ENCODE measurements around the gene DLX6. TPM values are rescaled to one million over a fixed set of nuclear protein-coding genes. Genes with fewer than 3 reads are reported as not detected.

The DLX6 gene
- total and polyA plus RNA-seq, 2 of the 8 experiments (the other 6 are each of a cell fraction or from before 2014, with no cell fraction given) = not detected

DNA sequence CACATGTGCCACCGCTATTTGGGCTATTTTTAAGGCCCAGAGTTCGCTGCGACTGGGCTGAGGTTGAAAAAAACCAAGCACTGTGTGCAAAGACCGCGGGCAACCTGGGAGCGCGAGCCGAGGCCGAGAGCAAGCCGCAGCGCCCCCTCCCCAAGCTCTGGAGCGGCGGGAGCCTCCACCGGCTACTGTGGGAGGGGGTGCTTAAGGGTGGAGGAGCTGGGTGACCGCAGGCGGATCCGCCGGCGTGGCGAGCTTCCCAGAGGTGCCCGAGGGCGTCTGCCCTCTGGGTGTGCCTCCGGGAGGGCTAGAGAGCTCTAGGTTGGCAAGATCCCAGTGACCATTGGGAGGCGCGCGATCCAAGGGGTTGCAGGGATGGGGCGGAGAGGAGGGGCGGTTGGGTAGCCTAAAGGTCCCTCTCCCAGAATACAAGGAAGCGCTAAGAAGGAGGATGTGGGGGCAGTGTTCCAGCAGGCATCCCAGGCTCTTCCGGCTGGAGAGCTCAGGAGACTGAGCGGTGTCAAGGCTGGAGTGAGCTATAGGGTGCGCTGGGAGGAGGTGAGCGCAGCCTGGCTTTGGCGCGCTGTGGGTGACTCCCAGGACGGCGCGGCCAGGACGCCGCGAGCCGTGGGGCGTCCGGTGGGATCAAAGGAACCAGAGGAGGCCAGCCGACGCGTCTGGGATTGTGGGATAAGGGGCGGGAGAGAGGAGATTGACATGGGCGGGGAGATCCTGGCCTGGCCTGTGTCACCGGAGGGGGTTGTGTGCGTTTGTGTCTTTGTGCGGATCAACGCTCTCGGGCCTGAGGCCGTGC lies 11.2 kb downstream of the DLX6 start:
- peaks cover 26 to 34% of the 10 kb centered on the region in 2 experiments for H4K20me1 ChIP-seq (replicated peaks in 1 of 2; ENCODE audit: control insufficient read depth in 1 of 2, insufficient read depth in 2 of 2, low read length in 2 of 2)
- H3K23ac ChIP-seq (ENCODE audit: insufficient read length) = no peak overlapping the region
- DNase-seq (ENCODE audit: low read depth in 1 of 2, low spot score in 2 of 2) (peak in 1 of 2 experiments; percentile 84), FAIRE-seq (no peak)
- H2BK120ac ChIP-seq (replicated peaks; ENCODE audit: low read depth, low read length) = no peak overlapping the region
- 2% methylated on average over 44 of the region's 55 CpGs; no CpG with 5 or more reads in 1 of the 2 experiments for WGBS, 2 experiments (ENCODE audit: extremely low coverage in 1 of 2, insufficient coverage in 1 of 2, insufficient read length in 1 of 2, insufficient replicate concordance in 2 of 2, low coverage in 1 of 2, low lambda C conversion rate in 2 of 2, missing lambda C conversion rate in 1 of 2)
- H3K79me2 ChIP-seq (ENCODE audit: control insufficient read depth in 1 of 2, insufficient read depth in 2 of 2, low read length in 2 of 2) = no peaks in the 10 kb centered on the region
- ChIA-PET POLR2A (ENCODE audit: partially characterized antibody) (interaction anchor here (1.1 to 2.3 kb wide), 6 partner anchors 10 to 27 kb away, joined by 4 to 10 read pairs (median 4); partner anchors contain the start of gene DLX6), CTCF (ENCODE audit: partially characterized antibody) (interaction anchor here (0.6 to 10.2 kb wide), 9 partner anchors 10 to 635 kb away, joined by 3 to 150 read pairs (median 3); partner anchors contain the start of genes DLX5 and DLX6)
- no peak overlapping the region for H4K5ac ChIP-seq (ENCODE audit: insufficient read length, low read depth, low read length)
- no peak overlapping the region for H3K9ac ChIP-seq (replicated peaks in 1 of 4; ENCODE audit: extremely low read depth in 1 of 4, low read depth in 3 of 4, low read length in 3 of 4)
- H2BK15ac ChIP-seq (ENCODE audit: low read length) = no peak overlapping the region
- H3K14ac ChIP-seq (ENCODE audit: insufficient read length) = no peak overlapping the region
- H3K27me3 ChIP-seq (replicated peaks in 1 of 4; ENCODE audit: control insufficient read depth in 3 of 4, extremely low read depth in 1 of 4, insufficient read depth in 3 of 4, low read length in 3 of 4) = peaks cover 94 to 100% (median 99%) of the 10 kb centered on the region in 4 experiments
- peak overlapping the region; percentile 79 for H3K4me2 ChIP-seq (ENCODE audit: insufficient read depth in 1 of 2, low read depth in 2 of 2, low read length in 2 of 2)
- no peak overlapping the region; the same call in none of the 2 replicates for H3K18ac ChIP-seq (ENCODE audit: extremely low read depth, low read length)
- H3K79me1 ChIP-seq (ENCODE audit: low read depth, low read length) = no peaks in the 10 kb centered on the region
- H2BK12ac ChIP-seq (ENCODE audit: low read depth, low read length) = peak overlapping the region; percentile 80; the same call in 1 of the 2 replicates
- no peak overlapping the region for H2AFZ ChIP-seq (ENCODE audit: low read length)
- H3K36me3 ChIP-seq (ENCODE audit: control insufficient read depth in 2 of 4, insufficient read depth in 4 of 4, low read length in 3 of 4) = no peaks in the 10 kb centered on the region; a peak in 1 of 8 replicates
- H3K4ac ChIP-seq (replicated peaks; ENCODE audit: insufficient read length, low read depth, low read length) = no peak overlapping the region
- no peaks in the 10 kb centered on the region for H3K9me3 ChIP-seq (ENCODE audit: insufficient read depth in 2 of 2, low read depth in 1 of 2, low read length in 1 of 2)
- no peak overlapping the region for H3K56ac ChIP-seq (replicated peaks; ENCODE audit: insufficient read length, low read depth, low read length)
- H3K4me3 ChIP-seq (ENCODE audit: extremely low read depth in 1 of 4, insufficient read depth in 2 of 4, low read depth in 3 of 4, low read length in 4 of 4) = peak overlapping the region; percentile 22 to 52 (median 33); a peak in 6 of 8 replicates
- H2BK5ac ChIP-seq (ENCODE audit: low read depth, low read length) = no peak overlapping the region
- H3K4me1 ChIP-seq (replicated peaks in 1 of 4; ENCODE audit: control insufficient read depth in 3 of 4, insufficient read depth in 4 of 4, low read length in 3 of 4) = peaks cover 0 to 20% (median 13%) of the 10 kb centered on the region in 4 experiments; a peak in 5 of 7 replicates
- no peak overlapping the region for H2AK5ac ChIP-seq (ENCODE audit: low read depth, low read length)
- peaks cover 4% of the 10 kb centered on the region; the same call in 1 of the 2 replicates for H3K23me2 ChIP-seq (ENCODE audit: low read depth, low read length)
- no peak overlapping the region for H2BK20ac ChIP-seq (ENCODE audit: low read length)
- no peak overlapping the region for H3K27ac ChIP-seq (ENCODE audit: low read depth, low read length)
- no peak overlapping the region for H4K91ac ChIP-seq (replicated peaks; ENCODE audit: insufficient read length, low read length)
- no peak overlapping the region; the same call in 1 of the 2 replicates for H4K8ac ChIP-seq (ENCODE audit: extremely low read depth, insufficient read depth, low read length)
- TF ChIP-seq SIX5 (IDR thresholded peaks at IDR 0.05; ENCODE audit: low read depth, low read length) (no peak), BCL11A (IDR thresholded peaks at IDR 0.05; ENCODE audit: low read depth in 2 of 2, low read length in 2 of 2) (no peak)
- TF ChIP-seq, protein P1, sequence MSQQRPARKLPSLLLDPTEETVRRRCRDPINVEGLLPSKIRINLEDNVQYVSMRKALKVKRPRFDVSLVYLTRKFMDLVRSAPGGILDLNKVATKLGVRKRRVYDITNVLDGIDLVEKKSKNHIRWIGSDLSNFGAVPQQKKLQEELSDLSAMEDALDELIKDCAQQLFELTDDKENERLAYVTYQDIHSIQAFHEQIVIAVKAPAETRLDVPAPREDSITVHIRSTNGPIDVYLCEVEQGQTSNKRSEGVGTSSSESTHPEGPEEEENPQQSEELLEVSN (IDR thresholded peaks at IDR 0.05) = no peak
